Right ventricle myocardium superior (tissue), 1 donor: Measurements from ENCODE around the gene MICOS13. TPM values are rescaled to one million over a fixed set of nuclear protein-coding genes. Genes with fewer than 3 reads are reported as not detected.

Source experiments
- ATAC-seq: fragments of 200-7000 bp; cut with Tn5 transposase; one replicate; pipeline ENCODE4 v1.9.1; 2020; ENCODE audit warnings: mild to moderate bottlenecking; ENCODE audit not compliant: poor library complexity
- DNase-seq: peaks from one replicate; pipeline ENCODE4 v3.0.0-alpha.2; 2020
- intact Hi-C: fragments of 100-400 bp; cut with DNase I; formaldehyde crosslinking; loops from one replicate; pipeline ENCODE4 v1.11.2; 2022
- total RNA-seq: library from RNA; stranded (reverse); fragmentation: NEBNext Ultra II Directional; extraction: Animal tissue kit (Norgen Biotek cat#: 25700); gene quantifications from one replicate; pipeline ENCODE4 v1.2.1, GENCODE V29; 2021
- donor health status: DM: no; HTN: yes; CAD: no; lungs with severe emphysema.

MICOS13 gene
- total RNA-seq, 1 donor from 2014 or later, result 165 TPM

DNA sequence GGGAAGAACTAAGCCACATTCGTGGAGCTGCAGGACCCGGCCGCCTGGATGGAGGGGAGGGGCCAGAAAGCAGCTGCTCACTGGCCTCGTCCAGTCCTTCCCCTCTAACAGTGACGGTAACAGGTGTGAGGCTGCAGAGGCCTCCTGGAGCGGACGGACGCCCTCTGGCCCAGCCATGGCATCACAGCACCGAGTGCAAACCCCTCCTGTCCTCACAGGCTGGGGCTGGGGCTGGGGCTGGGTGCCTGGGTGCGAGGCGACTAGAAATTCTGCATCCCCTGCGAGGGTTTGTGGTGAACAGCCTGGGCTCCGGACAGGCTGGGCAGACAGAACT, 3.6 kb downstream of the MICOS13 start:
- ATAC-seq, result no peak
- intact Hi-C loops, result no loop called here
- DNase-seq, result no peak

DNA sequence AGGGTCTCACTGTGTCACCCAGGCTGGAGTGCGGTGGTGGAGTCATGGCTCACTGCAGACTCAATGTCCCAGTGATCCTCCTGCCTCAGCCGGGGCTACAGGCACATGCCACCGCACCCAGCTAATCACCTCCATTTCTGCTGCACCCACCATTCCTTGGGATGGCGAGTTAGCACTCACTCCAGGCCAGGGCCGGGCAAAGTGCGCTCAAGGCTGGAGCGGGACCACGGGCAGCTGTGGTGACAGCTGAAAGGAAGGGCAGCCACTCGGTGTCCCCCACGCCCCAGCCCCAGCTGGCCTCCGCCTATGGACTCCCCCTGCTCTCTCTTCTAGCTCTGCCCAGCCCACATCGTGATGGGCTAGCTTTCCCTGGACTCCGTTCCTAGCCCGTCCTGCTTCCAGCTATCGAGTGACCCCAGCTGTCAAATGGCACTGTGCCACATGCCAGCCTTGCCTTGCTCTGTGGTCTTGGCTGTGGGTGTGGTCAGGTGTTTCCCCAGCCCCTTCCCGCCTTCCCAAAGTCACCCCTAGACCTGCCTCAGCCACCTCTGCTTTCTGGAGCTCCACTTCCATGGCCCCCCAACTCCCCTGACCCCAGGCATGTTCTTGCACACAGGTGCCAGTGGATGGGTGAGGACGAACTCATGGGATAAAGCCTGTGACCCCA, 4.1 kb downstream of the MICOS13 start:
- intact Hi-C loops, result no loop called here
- no peak for DNase-seq
- no peak for ATAC-seq

DNA sequence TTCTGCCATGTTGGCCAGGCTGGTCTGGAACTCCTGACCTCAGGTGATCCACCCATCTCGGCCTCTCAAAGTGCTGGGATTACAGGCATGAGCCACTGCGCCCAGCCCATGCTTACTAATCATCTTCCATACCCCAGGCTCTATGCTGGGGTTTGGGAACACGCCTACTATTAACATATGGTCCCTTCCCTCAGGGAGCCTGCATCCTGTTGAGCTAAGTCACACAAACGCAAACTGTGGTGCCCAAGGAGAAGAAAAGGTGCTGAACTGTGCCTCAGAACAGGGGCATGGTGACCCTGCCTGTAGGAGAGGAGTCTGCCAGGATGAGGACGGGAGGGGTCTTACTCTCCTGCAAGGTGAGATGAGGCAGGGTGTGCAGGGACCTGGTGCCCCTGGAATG, 5.6 kb downstream of the MICOS13 start:
- intact Hi-C loops, result no loop called here
- ATAC-seq, result no peak
- DNase-seq, result no peak

GRCh38 chr19:5673752-5674151, 6.6 kb downstream of the MICOS13 start:
- intact Hi-C loops, result no loop called here
- DNase-seq, result no peak
- ATAC-seq, result no peak

DNA sequence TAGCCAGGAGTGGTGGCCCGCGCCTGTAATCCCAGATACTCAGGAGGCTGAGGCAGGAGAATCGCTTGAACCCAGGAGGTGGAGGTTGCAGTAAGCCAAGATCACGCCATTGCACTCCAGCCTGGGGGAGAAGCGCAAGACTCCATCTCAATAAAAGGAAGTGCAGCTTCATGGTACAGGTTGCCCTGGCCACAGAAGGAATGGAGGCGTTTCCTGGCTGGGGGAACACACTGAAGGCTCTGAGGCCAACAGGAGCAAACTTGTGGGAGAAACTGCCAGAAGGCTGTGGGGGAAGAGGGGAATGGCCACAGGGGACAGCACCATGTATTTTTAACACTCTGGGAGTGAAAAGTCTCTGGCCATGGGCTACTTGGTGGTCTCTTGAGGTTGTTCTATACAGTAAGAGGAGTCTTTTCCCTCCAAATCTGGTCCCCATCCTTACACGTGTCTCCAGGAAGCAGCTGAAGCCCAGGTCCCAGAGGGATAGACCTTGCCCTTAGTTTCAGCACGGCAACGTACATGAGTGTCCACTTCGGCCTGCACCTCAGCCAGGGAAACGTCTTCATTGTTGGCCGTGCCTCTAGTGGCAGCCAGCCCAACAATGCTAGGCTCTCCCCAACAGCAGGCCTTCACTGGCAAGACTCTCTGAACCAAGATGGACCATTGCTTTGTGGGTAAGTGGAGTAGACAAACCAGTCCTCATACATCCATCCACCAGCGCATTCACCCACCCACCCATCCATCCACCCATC, 7.4 kb downstream of the MICOS13 start:
- no peak for ATAC-seq
- intact Hi-C loops, result no loop called here
- DNase-seq, result no peak

DNA sequence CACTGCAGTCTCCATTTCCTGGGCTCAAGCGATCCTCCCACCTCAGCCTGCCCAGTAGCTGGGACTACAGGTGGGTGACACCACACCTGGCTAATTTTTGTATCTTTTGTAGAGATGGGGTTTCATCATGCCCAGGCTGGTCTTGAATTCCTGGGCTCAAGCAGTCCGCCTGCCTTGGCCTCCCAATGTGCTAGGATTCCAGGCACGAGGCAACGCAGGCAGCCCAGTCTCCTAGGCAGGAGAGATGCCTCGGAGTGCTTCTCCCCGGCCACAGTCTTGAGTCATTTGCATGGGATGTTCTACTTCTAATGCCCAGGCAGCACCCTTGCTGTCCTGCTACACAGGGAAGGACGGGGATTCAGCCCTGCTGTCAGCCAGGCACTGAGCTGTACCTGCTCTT, 8.7 kb downstream of the MICOS13 start:
- intact Hi-C loops, result no loop called here
- no peak for DNase-seq
- ATAC-seq, result no peak

DNA sequence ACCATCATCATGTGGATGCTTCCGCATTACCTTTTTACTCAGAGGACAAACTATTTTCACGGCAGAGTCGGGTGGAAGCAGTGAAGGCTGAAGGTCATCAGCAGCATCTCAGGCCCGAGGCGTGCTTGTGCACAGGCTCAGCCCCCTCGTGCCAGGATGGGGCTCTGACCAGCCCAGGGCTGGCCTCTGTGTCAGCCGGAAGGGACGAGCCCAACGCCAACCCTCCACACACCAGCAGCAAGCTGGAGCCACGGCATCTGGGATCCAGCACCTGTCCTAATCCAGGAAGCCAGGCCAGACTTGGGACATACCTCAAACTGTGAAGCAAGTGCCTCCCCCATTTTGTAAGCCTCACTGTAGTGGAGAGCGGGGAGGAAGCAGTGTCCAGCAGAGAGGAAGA, 11.1 kb downstream of the MICOS13 start:
- ATAC-seq (no peak), DNase-seq (no peak)
- intact Hi-C loops, result no loop called here

DNA sequence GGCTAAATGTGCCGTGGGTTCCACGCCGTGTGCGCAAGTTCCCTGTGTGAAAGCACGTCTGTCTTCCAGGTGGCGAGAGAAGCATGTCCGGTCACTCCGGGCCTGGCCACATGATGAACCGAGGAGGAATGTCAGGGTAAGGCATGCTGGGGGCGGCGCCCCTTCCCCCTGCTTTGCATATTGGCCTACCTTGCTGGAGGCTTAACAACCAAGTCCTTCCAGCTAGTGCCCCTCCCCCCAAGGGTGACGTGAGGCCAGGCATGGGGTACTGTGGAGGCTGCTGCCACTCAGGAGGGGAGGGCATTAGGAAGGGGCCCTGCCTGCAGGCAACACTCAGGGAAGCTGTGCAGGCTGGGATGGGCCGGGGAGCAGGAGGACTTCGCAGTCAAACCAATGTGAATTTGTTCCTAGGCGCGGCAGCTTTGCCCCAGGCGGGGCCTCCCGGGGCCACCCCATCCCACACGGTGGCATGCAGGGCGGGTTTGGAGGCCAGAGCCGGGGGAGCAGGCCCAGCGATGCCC, 12.5 kb downstream of the MICOS13 start:
- no peak for ATAC-seq
- intact Hi-C loops, result no loop called here
- peak; percentile 45 for DNase-seq

DNA sequence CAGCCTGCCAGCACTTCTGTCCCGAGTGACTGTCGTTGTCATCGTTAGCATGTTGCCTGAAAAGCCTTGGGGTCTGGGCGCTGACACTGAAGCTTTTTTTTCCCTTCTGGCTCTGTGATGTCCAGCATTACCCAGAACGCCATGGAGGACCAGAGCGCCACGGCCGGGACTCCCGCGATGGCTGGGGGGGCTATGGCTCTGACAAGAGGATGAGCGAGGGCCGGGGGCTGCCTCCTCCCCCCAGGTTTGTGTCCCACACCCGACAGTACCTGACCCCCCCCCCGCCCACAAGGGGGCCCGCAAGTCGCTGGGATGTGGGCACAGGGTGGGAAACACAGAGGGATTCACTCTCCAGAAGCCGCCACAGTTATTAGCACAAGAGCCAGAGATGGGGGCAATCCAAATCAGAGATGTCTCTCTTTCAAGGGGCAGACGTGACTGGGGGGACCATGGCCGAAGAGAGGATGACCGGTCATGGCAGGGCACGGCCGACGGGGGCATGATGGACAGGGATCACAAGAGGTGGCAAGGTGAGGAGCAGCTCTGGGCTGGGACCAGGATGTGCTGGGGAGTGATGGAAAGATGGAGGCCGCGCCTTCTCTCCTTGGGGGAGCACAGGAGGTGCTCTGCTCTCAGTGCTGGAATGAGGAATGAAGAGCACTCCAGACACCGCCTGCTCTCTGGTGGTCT, 13.2 kb downstream of the MICOS13 start:
- no peak for ATAC-seq
- DNase-seq, result peak; percentile 33
- intact Hi-C loops, result no loop called here

DNA sequence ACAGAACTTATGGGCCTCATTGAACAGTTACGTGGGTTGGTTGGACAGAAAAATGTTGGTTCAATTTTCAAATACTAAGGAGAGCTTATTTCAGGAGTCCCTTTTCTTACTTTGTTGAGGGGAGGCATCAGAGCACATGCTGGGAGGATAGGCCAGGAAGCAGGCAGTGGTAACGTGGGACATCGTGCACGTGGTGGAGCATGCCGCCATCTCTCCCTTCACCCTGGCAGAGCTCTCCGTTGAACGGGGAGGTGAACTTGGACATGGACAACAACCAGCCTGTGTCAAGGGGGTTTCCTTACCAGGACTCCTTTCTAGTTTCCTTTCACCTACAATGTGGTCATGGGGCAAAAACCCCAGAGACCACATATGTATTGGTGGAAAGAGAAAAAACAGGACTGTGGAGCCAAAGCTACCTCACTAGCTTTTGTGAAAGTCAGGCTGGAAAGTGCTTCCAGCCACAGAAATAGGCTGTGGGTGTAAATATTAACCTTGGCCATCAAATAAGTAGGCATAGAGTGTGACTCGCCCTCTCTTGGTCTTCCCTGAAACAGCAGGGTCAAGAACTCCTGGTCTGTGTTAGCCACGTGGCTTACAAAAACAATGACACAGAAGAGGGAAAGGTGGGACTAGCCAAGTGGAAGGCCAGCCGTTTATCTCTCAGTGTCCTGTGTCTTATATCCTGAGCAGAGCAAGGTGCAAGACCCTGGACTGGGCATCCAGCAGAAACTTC, 14.4 kb downstream of the MICOS13 start:
- intact Hi-C loops, result no loop called here
- ATAC-seq, result no peak

GRCh38 chr19:5664515-5664914, 15.8 kb downstream of the MICOS13 start:
- ATAC-seq (no peak), DNase-seq (no peak)
- intact Hi-C loops, result no loop called here

More for the DNA sequence above, 14.4 kb downstream of the MICOS13 start:
- DNase-seq, result no peak

DNA sequence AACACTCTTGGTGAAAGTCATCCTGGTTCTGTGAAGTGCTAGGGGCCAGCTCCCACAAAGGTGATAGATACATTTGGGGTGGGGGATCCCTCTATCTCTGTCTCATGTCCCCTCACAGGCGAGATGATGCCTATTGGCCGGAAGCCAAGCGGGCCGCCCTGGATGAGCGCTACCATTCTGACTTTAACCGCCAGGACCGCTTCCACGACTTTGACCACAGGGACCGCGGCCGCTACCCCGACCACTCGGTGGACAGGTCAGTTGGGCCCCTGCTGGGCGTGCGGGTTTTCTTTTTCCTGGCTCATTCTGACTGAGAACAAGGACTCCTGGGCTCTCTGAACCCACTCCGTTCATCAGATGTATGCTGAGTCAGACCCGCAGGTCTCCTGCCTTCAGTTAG, 16.4 kb downstream of the MICOS13 start:
- DNase-seq (no peak), ATAC-seq (no peak)
- intact Hi-C loops, result no loop called here

DNA sequence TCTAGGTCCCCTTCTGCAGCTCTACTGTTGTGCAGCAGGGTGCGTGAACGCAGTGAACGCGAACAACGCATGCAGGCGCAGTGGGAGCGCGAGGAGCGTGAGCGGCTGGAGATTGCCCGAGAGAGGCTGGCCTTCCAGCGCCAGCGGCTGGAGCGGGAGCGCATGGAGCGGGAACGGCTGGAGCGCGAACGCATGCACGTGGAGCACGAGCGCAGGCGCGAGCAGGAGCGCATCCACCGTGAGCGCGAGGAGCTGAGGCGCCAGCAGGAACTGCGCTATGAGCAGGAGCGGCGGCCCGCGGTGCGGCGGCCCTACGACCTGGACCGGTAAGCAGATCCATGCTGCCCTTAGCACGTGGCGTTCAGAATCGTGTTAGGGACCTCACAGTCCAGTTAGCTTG, 18.8 kb downstream of the MICOS13 start:
- intact Hi-C loops, result no loop called here
- ATAC-seq (no peak), DNase-seq (no peak)

- no peak for DNase-seq
- no peak for ATAC-seq
- intact Hi-C loops, result no loop called here
Measured at GRCh38 chr19:5655412-5655811, 24.9 kb downstream of the MICOS13 start.

DNA sequence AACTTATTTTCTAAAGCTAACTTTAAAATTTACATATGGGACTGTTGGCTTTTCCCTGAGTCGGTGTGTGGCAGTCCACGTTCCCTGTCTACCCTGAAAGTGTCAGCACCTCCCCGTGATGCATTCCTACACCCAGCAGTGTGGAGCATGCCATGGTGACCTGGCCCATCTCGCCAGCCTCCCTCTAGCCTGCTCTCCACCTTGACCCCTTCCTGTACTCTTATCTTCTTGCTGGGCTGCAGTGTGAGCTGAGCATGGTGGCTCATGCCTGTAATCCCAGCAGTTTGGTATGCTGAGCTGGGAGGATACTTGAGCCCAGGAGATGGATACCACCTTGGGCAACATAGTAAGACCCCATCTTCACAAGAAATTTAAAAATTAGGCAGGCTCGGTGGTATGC, 25.4 kb downstream of the MICOS13 start:
- no peak for DNase-seq
- intact Hi-C loops, result no loop called here
- ATAC-seq, result no peak

- no peak for DNase-seq
- ATAC-seq, result no peak
- intact Hi-C loops, result no loop called here
Measured at GRCh38 chr19:5652261-5652660, 28.1 kb downstream of the MICOS13 start.

GRCh38 chr19:5651361-5651760, 29.0 kb downstream of the MICOS13 start:
- ATAC-seq (no peak), DNase-seq (no peak)
- intact Hi-C loops, result no loop called here

DNA sequence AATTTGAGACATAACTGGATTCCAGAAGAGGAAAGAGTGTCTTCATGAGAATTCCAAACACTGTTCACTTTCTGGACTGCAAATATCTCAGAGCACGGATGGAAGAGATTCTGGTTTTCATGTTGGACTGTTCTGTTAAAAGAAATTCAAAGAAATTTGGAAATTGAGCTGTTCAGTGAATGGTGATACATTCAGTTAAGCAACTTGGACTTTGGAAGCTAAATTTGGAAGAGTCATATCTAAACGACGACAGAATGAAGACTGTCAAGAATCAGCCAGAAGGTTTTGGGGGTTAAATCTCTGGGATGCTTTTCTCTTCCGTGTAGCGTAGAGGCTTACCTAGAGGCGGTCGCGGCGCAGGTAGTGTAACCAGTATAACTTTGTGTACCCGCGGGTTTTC, 31.9 kb downstream of the MICOS13 start:
- no peak for DNase-seq
- ATAC-seq, result no peak
- intact Hi-C loops, result no loop called here

DNA sequence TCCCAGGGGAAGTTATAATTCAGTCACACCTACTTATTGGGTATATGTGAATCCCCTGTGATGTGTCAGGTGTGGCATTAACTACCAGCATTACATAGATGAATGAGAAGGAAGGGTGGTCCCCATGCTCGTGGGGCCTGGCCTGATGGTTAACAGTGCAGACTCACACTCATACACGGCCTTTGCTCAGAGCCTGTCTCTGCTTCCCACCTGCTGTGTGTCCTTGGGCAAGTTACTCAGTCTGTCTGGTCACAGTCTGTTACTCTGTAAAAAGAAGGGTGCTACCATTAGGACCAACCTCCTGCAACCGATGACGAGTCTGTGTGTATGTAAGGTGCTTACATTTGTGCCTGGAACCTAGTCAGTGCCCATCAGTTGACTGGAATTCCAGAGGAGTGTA, 33.6 kb downstream of the MICOS13 start:
- intact Hi-C loops, result no loop called here
- DNase-seq (no peak), ATAC-seq (no peak)
